ENCODE results near the gene ZBTB38. TPM values are rescaled to one million over a fixed set of nuclear protein-coding genes. Genes with fewer than 3 reads are reported as not detected.

Gene ZBTB38
- total RNA-seq, 1 donor from 2014 or later: 24.5 TPM

DNA sequence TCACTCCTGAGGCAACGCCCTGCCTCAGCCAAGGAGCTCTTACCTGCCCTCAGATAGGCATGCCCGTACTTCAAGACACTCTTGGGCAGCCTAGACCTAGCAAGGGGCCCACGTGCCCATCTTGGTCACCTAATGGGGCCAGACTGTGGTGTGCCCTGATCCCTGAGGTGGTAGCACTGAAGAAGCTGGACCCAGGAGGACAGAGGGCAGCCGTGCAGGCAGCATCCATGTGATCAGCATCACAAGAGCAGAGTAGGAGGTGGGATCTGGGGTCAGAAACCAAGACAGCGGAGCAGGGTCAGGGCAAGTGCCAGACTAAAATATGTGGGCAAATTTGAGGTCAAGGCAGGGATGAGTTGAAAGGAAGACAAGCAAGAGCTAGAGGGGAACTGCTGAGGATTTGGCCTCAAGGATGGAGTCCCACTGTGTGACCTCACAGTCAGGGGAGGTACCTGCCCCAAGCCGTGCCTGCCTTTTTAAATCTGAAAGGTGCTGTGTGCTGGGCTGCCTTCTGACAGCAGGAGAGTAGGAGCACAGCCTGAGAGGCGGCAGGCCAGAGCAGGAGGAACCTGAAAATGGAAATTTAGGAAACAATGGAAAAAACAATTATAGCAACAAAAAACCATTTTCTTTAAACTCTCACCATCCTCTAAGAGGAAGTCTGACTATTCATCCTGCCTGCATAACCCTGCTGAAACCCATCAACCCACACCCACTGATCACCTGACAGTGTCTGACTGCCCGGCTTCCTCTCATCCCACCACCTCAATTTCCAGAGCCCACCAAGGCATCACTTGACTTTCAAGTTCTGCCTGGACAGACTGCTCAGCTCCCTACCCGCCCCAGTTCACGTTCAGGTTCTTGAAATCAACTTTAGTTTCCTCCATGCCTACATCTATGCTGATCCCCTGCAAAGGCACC is 7.3 kb downstream of the ZBTB38 start:
- no peak overlapping the region for H3K4me3 Mint-ChIP-seq
- Histone ChIP-seq H2AFZ (replicated peaks) (no peak overlapping the region), H3K4me1 (peaks cover 13% of the 10 kb centered on the region), H3K79me2 (ENCODE audit: low read depth) (no peaks in the 10 kb centered on the region), H4K20me1 (ENCODE audit: low read depth) (no peaks in the 10 kb centered on the region), H3K27me3 (no peaks in the 10 kb centered on the region), H3K9ac (no peak overlapping the region), H3F3A (ENCODE audit: low read depth) (no peaks in the 10 kb centered on the region), H3K27ac (no peak overlapping the region), H3K4me2 (no peak overlapping the region), H3K9me3 (ENCODE audit: low read depth) (no peaks in the 10 kb centered on the region), H3K36me3 (no peaks in the 10 kb centered on the region), H3K4me3 (no peak overlapping the region)
- TF ChIP-seq, protein P1, sequence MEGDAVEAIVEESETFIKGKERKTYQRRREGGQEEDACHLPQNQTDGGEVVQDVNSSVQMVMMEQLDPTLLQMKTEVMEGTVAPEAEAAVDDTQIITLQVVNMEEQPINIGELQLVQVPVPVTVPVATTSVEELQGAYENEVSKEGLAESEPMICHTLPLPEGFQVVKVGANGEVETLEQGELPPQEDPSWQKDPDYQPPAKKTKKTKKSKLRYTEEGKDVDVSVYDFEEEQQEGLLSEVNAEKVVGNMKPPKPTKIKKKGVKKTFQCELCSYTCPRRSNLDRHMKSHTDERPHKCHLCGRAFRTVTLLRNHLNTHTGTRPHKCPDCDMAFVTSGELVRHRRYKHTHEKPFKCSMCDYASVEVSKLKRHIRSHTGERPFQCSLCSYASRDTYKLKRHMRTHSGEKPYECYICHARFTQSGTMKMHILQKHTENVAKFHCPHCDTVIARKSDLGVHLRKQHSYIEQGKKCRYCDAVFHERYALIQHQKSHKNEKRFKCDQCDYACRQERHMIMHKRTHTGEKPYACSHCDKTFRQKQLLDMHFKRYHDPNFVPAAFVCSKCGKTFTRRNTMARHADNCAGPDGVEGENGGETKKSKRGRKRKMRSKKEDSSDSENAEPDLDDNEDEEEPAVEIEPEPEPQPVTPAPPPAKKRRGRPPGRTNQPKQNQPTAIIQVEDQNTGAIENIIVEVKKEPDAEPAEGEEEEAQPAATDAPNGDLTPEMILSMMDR (IDR thresholded peaks at IDR 0.05): no peak
- TF ChIP-seq EZH2phosphoT487 (IDR thresholded peaks at IDR 0.05) (no peak), EZH2 (IDR thresholded peaks at IDR 0.05) (no peak)
- peak overlapping the region; percentile 89 for H3K27ac Mint-ChIP-seq
- peaks cover 27% of the 10 kb centered on the region for H3K4me1 Mint-ChIP-seq
- no peak for DNase-seq (ENCODE audit: low spot score)
- peaks cover 27% of the 10 kb centered on the region for H3K36me3 Mint-ChIP-seq
- H3K27me3 Mint-ChIP-seq (ENCODE audit: insufficient read depth, low read depth): peaks cover 3% of the 10 kb centered on the region
- no peaks in the 10 kb centered on the region for H3K9me3 Mint-ChIP-seq

GRCh38 chr3:141377377-141377776 is 9.1 kb downstream of the ZBTB38 start:
- Histone ChIP-seq H2AFZ (replicated peaks) (no peak overlapping the region), H3K27me3 (no peaks in the 10 kb centered on the region), H3K9ac (no peak overlapping the region), H3K4me1 (peaks cover 16% of the 10 kb centered on the region), H3F3A (ENCODE audit: low read depth) (no peaks in the 10 kb centered on the region), H3K9me3 (ENCODE audit: low read depth) (no peaks in the 10 kb centered on the region), H3K4me3 (no peak overlapping the region), H3K79me2 (ENCODE audit: low read depth) (no peaks in the 10 kb centered on the region), H3K27ac (no peak overlapping the region), H3K4me2 (no peak overlapping the region), H4K20me1 (ENCODE audit: low read depth) (no peaks in the 10 kb centered on the region), H3K36me3 (no peaks in the 10 kb centered on the region)
- Mint-ChIP-seq H3K36me3 (peaks cover 25% of the 10 kb centered on the region), H3K4me1 (peaks cover 22% of the 10 kb centered on the region), H3K27ac (no peak overlapping the region), H3K27me3 (ENCODE audit: insufficient read depth, low read depth) (peaks cover 3% of the 10 kb centered on the region), H3K9me3 (no peaks in the 10 kb centered on the region), H3K4me3 (no peak overlapping the region)
- DNase-seq (ENCODE audit: low spot score): no peak
- TF ChIP-seq EZH2phosphoT487 (IDR thresholded peaks at IDR 0.05) (no peak), EZH2 (IDR thresholded peaks at IDR 0.05) (no peak)
- TF ChIP-seq, protein P1 (IDR thresholded peaks at IDR 0.05): no peak

- TF ChIP-seq, protein P1 (IDR thresholded peaks at IDR 0.05): no peak
- TF ChIP-seq EZH2phosphoT487 (IDR thresholded peaks at IDR 0.05): no peak
- no peak for TF ChIP-seq EZH2 (IDR thresholded peaks at IDR 0.05)
- Histone ChIP-seq H3K4me3 (no peak overlapping the region), H4K20me1 (ENCODE audit: low read depth) (no peaks in the 10 kb centered on the region), H3K9me3 (ENCODE audit: low read depth) (no peaks in the 10 kb centered on the region), H3K4me2 (no peak overlapping the region), H3K79me2 (ENCODE audit: low read depth) (no peaks in the 10 kb centered on the region), H3K36me3 (no peaks in the 10 kb centered on the region), H3K4me1 (peaks cover 16% of the 10 kb centered on the region), H2AFZ (replicated peaks) (no peak overlapping the region), H3K27ac (no peak overlapping the region), H3K9ac (no peak overlapping the region), H3F3A (ENCODE audit: low read depth) (no peaks in the 10 kb centered on the region), H3K27me3 (no peaks in the 10 kb centered on the region)
- H3K4me3 Mint-ChIP-seq: no peak overlapping the region
- no peak for DNase-seq (ENCODE audit: low spot score)
- peaks cover 23% of the 10 kb centered on the region for H3K36me3 Mint-ChIP-seq
- peaks cover 3% of the 10 kb centered on the region for H3K27me3 Mint-ChIP-seq (ENCODE audit: insufficient read depth, low read depth)
- no peak overlapping the region for H3K27ac Mint-ChIP-seq
- H3K9me3 Mint-ChIP-seq: no peaks in the 10 kb centered on the region
- peaks cover 18% of the 10 kb centered on the region for H3K4me1 Mint-ChIP-seq
Observed at GRCh38 chr3:141378556-141378955, 10.3 kb downstream of the ZBTB38 start.
